Neural cell (in vitro differentiated cells): ENCODE data around the gene PTRH2.

Experiments
- EZH2 ChIP-seq: fragments of 200-600, 300-800 bp; shearing (Covaris generic), sonication (generic); IDR thresholded peaks from 2 replicates; pipeline ENCODE4 v1.6.1; 2014; ENCODE audit warnings: antibody characterized with exemption, low read length, borderline replicate concordance, mild to moderate bottlenecking; ENCODE audit not compliant: insufficient read depth, poor library complexity, severe bottlenecking
- MXI1 ChIP-seq: fragments of 450-650 bp; conservative IDR thresholded peaks from 2 replicates; pipeline ENCODE4 v1.6.1; 2014; ENCODE audit warnings: antibody characterized with exemption, mild to moderate bottlenecking; ENCODE audit not compliant: poor library complexity, severe bottlenecking
- POLR2AphosphoS5 ChIP-seq: IDR thresholded peaks from 2 replicates; pipeline ENCODE4 v1.6.1; 2012
- RAD21 ChIP-seq: fragments of 450-650 bp; conservative IDR thresholded peaks from 2 replicates; pipeline ENCODE4 v1.6.1; 2014; ENCODE audit warnings: antibody characterized with exemption, mild to moderate bottlenecking, moderate library complexity
- TAF1 ChIP-seq: IDR thresholded peaks from 2 replicates; pipeline ENCODE4 v1.6.1; 2012; ENCODE audit warnings: low read depth
- TF ChIP-seq, protein P1 (sequence below): fragments of 450-650 bp; IDR thresholded peaks from 2 replicates; pipeline ENCODE4 v1.5.1; 2014; ENCODE audit warnings: antibody characterized with exemption, mild to moderate bottlenecking, moderate library complexity; ENCODE audit not compliant: poor library complexity, severe bottlenecking
- TF ChIP-seq, protein P2 (sequence below): IDR thresholded peaks from 2 replicates; pipeline ENCODE4 v1.6.1; 2012; ENCODE audit warnings: borderline replicate concordance

DNA sequence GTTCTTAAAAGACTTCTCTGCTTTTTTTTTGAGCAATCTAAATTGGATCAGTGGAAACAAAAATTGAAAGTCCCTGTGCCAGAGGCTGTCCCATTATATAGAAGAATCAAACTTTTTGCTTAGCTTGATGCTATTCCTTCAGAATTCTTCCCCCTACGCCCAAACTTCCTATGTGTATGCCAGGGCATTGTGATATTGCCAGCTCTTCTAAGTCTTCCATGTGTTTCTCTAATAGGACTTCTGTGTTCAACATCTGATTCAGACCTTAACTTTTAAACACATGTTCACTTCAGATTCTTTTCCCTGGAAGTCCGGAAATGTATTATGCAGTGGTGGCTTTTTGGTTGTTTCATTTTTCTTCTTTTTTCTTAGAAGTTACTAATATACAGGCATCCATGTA, 18.7 kb downstream of the PTRH2 start:
- TF ChIP-seq EZH2 (no peak), RAD21 (no peak), POLR2AphosphoS5 (no peak), TAF1 (no peak), MXI1 (no peak)
- TF ChIP-seq, protein P1, sequence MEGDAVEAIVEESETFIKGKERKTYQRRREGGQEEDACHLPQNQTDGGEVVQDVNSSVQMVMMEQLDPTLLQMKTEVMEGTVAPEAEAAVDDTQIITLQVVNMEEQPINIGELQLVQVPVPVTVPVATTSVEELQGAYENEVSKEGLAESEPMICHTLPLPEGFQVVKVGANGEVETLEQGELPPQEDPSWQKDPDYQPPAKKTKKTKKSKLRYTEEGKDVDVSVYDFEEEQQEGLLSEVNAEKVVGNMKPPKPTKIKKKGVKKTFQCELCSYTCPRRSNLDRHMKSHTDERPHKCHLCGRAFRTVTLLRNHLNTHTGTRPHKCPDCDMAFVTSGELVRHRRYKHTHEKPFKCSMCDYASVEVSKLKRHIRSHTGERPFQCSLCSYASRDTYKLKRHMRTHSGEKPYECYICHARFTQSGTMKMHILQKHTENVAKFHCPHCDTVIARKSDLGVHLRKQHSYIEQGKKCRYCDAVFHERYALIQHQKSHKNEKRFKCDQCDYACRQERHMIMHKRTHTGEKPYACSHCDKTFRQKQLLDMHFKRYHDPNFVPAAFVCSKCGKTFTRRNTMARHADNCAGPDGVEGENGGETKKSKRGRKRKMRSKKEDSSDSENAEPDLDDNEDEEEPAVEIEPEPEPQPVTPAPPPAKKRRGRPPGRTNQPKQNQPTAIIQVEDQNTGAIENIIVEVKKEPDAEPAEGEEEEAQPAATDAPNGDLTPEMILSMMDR, result no peak
- TF ChIP-seq, protein P2, sequence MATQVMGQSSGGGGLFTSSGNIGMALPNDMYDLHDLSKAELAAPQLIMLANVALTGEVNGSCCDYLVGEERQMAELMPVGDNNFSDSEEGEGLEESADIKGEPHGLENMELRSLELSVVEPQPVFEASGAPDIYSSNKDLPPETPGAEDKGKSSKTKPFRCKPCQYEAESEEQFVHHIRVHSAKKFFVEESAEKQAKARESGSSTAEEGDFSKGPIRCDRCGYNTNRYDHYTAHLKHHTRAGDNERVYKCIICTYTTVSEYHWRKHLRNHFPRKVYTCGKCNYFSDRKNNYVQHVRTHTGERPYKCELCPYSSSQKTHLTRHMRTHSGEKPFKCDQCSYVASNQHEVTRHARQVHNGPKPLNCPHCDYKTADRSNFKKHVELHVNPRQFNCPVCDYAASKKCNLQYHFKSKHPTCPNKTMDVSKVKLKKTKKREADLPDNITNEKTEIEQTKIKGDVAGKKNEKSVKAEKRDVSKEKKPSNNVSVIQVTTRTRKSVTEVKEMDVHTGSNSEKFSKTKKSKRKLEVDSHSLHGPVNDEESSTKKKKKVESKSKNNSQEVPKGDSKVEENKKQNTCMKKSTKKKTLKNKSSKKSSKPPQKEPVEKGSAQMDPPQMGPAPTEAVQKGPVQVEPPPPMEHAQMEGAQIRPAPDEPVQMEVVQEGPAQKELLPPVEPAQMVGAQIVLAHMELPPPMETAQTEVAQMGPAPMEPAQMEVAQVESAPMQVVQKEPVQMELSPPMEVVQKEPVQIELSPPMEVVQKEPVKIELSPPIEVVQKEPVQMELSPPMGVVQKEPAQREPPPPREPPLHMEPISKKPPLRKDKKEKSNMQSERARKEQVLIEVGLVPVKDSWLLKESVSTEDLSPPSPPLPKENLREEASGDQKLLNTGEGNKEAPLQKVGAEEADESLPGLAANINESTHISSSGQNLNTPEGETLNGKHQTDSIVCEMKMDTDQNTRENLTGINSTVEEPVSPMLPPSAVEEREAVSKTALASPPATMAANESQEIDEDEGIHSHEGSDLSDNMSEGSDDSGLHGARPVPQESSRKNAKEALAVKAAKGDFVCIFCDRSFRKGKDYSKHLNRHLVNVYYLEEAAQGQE, result no peak
